GM18526 (cell line): ENCODE data around the gene TOLLIP.

Experiments
- POLR2A ChIP-seq: IDR thresholded peaks from 3 replicates; pipeline ENCODE4 v1.6.1; 2011; ENCODE audit not compliant: insufficient read length; ENCODE audit errors: extremely low read depth

The TOLLIP gene

DNA sequence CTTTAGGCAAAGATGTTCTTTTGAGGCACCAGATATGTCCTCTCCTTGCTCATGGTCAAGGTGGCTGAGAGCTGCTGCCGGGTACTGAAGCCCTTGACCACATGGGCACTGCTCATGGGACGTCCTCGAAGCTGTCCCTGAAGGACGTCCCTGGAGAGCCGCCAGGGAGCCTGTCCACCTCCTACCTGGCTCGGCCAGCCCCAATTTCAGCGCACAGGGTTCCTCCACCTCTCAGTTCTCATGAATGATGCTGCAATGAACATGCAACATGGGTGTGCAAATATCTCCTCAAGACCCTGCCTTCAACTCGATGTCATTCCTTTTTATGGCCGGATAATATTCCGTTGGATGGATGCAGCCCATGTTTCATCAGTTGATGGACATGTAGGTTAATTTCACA is 24.4 kb upstream of the TOLLIP start:
- TF ChIP-seq POLR2A: no peak

DNA sequence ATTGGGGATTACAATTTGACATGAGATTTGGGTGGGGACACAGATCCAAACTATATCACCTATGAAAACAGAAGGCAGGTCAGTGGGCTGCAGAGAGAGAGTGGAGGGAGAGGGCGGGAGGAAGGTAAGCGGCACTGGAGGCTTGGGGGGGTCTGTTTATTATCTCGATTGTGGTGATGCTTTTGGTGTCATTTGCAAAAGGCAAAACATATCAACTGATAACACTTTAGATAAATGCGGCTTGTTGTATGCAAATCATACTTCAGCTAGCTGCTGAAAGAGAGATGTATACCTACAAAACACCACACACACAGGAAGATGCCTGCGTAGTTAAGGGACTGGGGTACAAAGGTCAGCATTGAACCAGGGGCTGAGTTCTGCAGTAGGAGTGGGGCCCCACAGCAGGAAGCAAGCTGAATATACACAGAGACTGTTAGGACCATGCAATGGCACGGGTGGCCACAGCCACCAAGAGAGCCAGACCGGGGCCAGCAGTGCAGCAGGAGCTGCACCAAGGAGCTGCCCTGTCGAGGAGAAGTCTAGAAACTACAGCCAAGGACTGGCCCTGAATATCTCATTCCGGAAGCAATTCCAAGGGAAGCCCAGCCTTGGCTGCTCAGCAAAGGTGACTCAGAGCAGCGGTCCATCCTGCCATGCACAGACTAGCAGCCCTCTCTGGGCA is 23.8 kb upstream of the TOLLIP start:
- TF ChIP-seq POLR2A: no peak

DNA sequence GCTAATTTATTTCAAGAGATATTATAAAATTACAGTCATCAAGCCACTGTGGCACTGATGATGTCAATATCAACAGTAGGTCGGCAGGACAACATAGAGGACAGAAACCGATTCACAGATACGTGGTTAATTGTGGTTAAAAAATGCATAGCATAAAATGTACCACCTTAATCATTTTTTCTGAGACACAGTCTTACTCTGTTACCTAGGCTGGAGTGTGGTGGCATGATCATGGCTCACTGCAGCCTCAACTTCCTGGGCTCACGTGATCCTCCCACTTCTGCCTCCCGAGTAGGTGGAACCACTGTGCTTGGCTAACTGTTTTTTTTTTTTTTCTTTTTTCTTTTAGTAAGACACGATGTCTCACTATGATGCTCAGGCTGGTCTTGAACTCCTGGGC is 21.0 kb upstream of the TOLLIP start:
- no peak for TF ChIP-seq POLR2A

DNA sequence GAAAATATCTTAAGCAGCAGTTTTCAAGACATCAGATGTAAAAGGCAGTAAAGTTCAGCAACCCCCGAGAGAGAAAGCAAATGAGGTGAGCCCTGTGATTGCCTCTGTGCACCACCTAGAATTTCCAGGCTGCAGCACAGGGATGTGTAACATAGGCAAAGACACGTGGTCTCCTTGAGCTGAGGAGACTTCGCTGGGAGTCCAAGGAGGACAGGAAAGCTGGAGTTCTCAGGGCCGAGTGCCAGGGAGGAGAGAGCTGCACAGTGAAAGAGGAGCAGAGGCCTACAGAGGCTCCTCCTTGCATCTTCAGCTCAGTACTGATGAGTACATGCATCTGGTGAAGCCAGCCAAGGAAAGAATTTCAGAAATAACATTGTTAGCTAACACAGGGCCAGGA is 17.6 kb upstream of the TOLLIP start:
- no peak for TF ChIP-seq POLR2A

DNA sequence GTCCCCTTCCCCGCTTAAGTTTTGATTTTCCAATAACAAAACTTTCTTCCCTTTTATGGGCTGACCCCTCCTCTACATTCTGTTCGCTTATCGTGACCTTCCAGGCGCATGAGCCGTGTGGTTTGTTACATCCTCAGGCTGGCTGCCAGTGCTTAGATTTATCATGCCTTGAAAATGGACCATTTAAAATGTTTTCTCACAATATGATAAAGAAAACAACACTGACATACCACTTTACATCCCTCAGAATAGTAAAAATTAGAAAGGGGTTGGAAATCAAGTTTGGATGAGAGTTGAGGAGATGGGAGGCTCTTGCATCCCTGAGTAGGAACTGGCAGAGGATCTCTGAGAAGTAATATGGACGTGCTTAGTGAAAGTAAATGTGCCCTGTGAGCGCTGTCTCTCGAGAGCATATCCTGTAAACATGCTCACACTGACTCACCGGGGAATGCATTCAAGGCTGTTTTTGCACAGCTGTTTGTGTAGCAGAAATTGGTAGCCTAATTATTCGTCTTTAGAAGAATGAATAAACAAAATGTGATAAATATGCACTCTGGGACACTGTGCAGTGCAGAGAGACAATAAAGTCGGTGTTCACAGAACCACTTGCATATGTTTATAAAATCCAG is 17.1 kb upstream of the TOLLIP start:
- TF ChIP-seq POLR2A: no peak

DNA sequence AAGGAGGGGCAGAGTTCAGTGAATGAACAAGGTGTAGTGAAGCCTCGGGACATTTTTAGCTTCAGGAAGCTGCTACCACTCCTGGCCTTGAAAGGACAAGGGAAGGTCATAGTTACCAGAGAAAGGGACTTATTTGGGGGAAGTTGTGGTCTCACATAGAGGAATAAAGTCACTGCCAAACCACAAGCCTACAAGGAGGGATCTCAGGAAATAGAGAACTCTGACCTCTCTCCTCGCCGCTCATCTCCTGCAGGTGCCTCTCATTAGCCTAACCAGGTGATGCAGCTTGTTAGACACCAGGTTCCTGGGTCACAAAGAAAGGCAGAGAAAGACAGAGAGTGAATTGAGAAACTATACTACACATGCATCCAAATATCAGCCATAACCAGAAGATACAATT is 14.3 kb upstream of the TOLLIP start:
- TF ChIP-seq POLR2A: no peak

DNA sequence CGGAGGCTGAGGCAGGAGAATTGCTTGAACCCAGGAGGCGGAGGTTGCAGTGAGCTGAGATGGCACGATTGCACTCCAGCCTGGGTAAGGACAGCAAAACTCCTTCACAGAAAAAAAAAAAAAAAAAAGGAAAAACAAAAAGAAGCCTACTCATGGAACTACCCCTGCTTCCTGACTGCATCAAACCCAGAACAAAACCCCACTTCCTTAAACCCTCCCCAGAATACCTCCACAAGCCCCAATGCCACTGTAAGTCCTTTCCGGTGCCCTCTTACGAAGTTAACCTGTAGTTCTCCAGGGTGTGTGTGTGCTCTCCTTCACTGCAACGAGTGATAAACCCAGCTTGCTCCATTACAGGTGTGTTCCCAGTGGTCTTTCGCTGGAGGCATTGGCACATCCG is 8.6 kb upstream of the TOLLIP start:
- no peak for TF ChIP-seq POLR2A

DNA sequence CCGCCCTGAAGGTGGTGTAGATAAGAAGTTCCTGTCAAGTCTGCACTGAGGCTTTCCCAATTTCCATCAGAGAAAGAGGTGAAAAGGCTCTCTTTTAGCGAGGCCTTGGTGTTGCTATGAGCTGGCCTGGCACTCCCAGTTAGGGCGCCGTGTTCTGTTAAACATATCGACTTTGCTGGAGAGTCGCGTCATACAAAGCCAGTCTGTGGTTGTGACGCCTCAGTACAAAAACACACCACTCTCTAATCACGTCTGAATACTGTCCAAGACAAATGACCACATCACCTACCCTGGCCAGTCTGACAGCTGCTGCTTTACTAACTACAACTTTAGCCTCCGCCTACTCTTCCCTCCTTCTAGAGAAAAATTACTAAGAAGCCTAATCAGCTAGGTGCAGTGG is 8.0 kb upstream of the TOLLIP start:
- no peak for TF ChIP-seq POLR2A

DNA sequence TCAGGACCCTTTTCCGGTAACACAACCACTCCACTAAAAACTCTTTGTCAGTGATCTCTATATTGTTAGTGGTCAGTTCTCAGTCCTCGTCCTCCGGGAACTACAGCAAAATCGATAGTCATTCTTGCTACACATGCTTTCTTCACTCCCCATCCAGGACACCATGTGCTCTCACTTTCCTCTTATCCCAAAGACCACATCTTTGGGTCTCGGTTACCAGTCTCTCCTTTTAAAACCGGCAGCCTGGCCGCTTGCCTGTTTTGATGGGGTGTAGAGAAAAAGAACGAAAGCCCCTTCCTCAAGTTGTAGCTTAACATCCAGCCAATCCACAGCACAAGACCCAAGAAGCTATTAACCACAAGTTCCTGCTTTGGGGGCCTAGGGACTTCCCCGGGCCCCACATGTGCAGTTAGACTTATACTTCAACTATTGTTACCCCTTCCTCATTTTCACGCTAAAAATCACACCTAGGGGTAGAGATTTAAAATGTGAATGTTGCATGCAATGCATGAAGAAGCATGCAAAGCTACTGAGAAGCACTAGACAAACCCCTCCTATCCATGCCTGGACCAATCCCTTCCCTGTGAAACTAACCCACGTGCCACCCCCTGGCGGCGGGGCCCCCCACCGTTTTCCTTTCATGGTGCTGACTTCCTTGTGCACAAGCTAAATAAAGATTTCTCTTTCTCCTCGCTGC is 1.5 kb upstream of the TOLLIP start:
- TF ChIP-seq POLR2A: no peak

DNA sequence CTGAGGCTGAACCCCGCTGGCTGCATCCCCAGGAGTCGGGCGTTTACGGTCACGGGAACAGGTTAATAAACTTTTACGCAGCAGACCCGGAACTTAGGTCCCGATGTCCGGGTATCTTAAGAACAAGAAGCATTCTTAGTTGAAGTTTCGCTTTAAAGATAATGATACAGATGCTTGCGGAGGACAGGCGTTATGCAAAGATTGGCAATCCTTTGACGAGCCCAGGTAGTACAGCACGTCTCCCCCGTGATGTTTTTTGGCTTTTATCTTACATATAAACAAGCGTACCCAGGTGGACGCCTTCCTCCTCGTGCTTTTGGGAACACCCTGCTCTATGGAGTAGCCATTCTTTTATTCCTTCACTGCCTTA is 871 bp upstream of the TOLLIP start:
- TF ChIP-seq POLR2A: no peak

DNA sequence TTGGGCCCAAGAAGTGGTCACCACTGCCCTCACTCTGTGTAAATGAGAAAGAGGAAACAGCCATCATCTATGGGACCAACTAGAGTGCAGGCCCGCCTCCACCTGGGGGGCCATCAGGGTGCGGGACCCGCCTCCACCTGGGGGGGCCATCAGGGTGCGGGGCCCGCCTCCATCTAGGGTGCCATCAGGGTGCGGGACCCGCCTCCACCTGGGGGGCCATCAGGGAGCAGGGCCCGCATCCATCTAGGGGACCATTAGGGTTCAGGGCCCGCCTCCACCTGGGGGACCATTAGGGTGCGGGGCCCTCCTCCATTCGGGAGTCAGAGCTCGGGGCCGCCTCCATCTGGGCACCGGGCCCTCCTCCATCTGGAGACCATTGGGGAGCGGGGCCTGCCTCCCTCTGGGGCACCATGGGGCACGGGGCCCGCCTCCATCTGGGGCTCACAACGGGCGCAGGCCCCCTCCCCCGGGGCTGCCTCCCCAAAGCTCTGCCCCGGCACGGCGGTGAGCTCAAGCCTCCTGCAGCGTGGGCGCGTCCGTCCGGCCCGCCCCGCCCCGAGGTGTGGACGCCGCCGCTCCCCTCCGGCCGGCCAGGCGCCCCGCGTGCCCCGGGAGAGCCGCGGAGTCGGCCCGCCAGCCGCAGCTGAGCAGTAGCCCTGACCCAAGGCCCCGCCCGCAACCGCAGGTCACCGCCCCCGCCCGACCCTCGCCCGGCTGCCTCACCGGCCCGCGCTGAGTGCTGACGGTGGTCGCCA is 512 bp downstream of the TOLLIP start:
- TF ChIP-seq POLR2A: no peak

DNA sequence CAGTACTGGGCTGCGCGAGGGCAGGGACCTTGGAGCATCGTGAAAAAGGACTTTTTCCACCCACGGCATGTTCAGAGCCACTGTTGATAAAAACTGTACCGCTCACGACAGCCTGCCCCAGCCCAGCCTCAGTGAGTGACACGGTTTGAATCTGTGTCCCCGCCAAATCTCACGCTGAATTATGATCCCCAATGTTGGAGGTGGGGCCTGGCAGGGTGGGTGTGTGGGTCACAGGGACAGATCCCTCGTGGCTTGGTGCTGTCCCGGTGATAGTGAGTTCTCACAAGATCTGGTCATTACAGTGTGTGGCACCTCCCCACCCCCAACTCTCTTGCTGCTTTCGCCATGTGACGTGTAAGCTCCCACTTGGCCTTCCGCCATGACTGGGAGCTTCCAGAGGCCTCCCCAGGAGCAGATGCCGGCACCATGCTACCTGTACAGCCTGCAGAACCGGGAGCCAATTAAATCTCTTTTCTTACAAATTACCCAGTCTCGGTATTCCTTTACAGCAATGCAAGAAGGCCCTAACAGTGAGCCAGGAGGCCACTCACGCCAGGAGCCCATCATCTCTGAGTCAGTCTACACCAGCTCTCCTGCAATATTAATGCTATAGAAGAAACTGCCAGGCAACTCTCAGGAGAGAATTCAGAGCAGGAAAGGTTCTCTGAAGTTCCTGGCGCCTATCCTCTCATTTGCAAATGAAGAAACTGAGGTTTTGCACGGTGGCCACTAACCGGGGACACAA is 1.3 kb downstream of the TOLLIP start:
- TF ChIP-seq POLR2A: no peak

DNA sequence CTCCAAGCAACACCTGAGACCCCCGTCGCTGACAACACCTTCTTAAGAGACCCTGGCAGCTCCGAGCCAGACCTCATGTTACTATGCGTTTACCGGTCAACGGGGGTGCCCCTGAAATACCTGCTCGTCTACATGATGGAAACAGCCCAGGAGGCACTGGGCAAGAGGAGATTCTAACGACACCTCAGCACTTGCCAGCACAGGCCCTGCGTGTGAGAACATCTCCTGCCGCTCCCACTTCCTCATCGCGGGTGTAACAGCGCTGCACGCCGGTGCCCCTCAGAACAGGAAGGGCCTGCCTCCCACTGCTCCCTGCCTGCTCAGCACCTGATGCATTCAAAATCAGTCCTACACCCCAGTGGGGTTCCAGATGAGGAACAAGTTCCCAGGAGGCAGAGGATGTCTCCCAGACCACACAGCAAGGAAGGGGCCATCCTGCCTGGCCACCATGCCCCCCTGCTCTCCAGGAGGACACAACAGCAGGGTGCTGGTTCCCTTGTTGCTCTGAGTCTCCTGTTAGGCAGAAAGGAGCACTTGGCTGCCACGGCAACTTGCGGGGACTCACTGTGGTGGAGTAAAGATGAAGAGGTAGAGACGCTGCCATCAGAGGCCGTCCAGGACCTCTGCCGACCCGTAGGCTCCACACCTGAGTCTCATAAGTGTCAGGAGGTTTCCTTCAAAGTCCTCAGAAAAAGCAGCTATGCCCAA is 2.1 kb downstream of the TOLLIP start:
- TF ChIP-seq POLR2A: no peak
